Measurements from ENCODE around the gene CA10.

CA10 gene

DNA sequence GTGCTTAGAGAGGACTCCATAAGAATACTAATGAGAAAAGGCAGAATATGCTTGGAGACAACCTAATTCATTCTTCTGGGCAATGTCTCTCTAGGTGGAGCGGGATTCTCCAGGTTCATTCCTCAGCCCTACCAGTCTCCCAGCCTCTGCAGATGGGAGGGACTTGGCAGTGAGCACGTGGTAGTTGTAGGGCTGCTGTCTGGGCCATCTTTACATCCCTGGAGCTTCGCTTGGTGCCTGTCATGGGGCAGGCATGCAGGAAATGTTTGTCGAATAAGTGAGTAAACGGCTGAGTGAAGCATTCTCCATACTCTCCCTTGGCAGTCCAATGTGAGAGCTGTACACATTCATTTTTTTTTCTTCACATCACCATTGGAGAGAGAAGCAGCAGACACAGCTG, 510.7 kb downstream of the CA10 start:
- Histone ChIP-seq H3K4me2 (ENCODE audit: low read depth, low read length, poor library complexity, severe bottlenecking) (no peak overlapping the region), H3K27me3 (ENCODE audit: low read length) (no peaks in the 10 kb centered on the region), H3K79me2 (ENCODE audit: insufficient read depth, low read length) (no peaks in the 10 kb centered on the region), H3K36me3 (ENCODE audit: low read length) (no peaks in the 10 kb centered on the region), H3K9me2 (replicated peaks; ENCODE audit: insufficient read depth, low read length) (no peaks in the 10 kb centered on the region), H3K9ac (ENCODE audit: low read length) (no peak overlapping the region), H3K4me3 (ENCODE audit: insufficient read depth, low read length, poor library complexity, severe bottlenecking) (no peak overlapping the region), H4K20me1 (ENCODE audit: low read depth, low read length) (no peaks in the 10 kb centered on the region), H2AFZ (ENCODE audit: low read depth, low read length, severe bottlenecking) (no peak overlapping the region), H3K9me3 (ENCODE audit: insufficient read depth, low read length) (no peaks in the 10 kb centered on the region), H3K27ac (ENCODE audit: low read depth, low read length) (no peak overlapping the region), H3F3A (ENCODE audit: insufficient read depth) (no peaks in the 10 kb centered on the region)
- TF ChIP-seq EZH2phosphoT487 (conservative IDR thresholded peaks at IDR 0.05; ENCODE audit: low read length) (no peak), CTCF (IDR thresholded peaks at IDR 0.05; ENCODE audit: insufficient read depth, low read length, poor library complexity, severe bottlenecking) (no peak)

- H2AFZ ChIP-seq (ENCODE audit: low read depth, low read length, severe bottlenecking), result no peak overlapping the region
- no peak overlapping the region for H3K27ac ChIP-seq (ENCODE audit: low read depth, low read length)
- H3K4me2 ChIP-seq (ENCODE audit: low read depth, low read length, poor library complexity, severe bottlenecking), result no peak overlapping the region
- no peak overlapping the region for H3K4me3 ChIP-seq (ENCODE audit: insufficient read depth, low read length, poor library complexity, severe bottlenecking)
- H3K9ac ChIP-seq (ENCODE audit: low read length), result no peak overlapping the region
- H3K79me2 ChIP-seq (ENCODE audit: insufficient read depth, low read length), result no peaks in the 10 kb centered on the region
- H3K9me3 ChIP-seq (ENCODE audit: insufficient read depth, low read length), result no peaks in the 10 kb centered on the region
- no peaks in the 10 kb centered on the region for H4K20me1 ChIP-seq (ENCODE audit: low read depth, low read length)
- no peaks in the 10 kb centered on the region for H3F3A ChIP-seq (ENCODE audit: insufficient read depth)
- no peaks in the 10 kb centered on the region for H3K27me3 ChIP-seq (ENCODE audit: low read length)
- H3K9me2 ChIP-seq (replicated peaks; ENCODE audit: insufficient read depth, low read length), result no peaks in the 10 kb centered on the region
- TF ChIP-seq CTCF (IDR thresholded peaks at IDR 0.05; ENCODE audit: insufficient read depth, low read length, poor library complexity, severe bottlenecking) (no peak), EZH2phosphoT487 (conservative IDR thresholded peaks at IDR 0.05; ENCODE audit: low read length) (no peak)
- no peaks in the 10 kb centered on the region for H3K36me3 ChIP-seq (ENCODE audit: low read length)
Observed at GRCh38 chr17:51647067-51647466, 511.4 kb downstream of the CA10 start.

GRCh38 chr17:51646539-51646938, 512.0 kb downstream of the CA10 start:
- no peak overlapping the region for H3K27ac ChIP-seq (ENCODE audit: low read depth, low read length)
- no peak overlapping the region for H2AFZ ChIP-seq (ENCODE audit: low read depth, low read length, severe bottlenecking)
- H3K9me3 ChIP-seq (ENCODE audit: insufficient read depth, low read length), result no peaks in the 10 kb centered on the region
- no peak overlapping the region for H3K9ac ChIP-seq (ENCODE audit: low read length)
- H3K79me2 ChIP-seq (ENCODE audit: insufficient read depth, low read length), result no peaks in the 10 kb centered on the region
- no peaks in the 10 kb centered on the region for H3K27me3 ChIP-seq (ENCODE audit: low read length)
- H3K4me2 ChIP-seq (ENCODE audit: low read depth, low read length, poor library complexity, severe bottlenecking), result no peak overlapping the region
- H3F3A ChIP-seq (ENCODE audit: insufficient read depth), result no peaks in the 10 kb centered on the region
- no peak for TF ChIP-seq EZH2phosphoT487 (conservative IDR thresholded peaks at IDR 0.05; ENCODE audit: low read length)
- H3K36me3 ChIP-seq (ENCODE audit: low read length), result no peaks in the 10 kb centered on the region
- no peak overlapping the region for H3K4me3 ChIP-seq (ENCODE audit: insufficient read depth, low read length, poor library complexity, severe bottlenecking)
- no peaks in the 10 kb centered on the region for H4K20me1 ChIP-seq (ENCODE audit: low read depth, low read length)
- no peaks in the 10 kb centered on the region for H3K9me2 ChIP-seq (replicated peaks; ENCODE audit: insufficient read depth, low read length)

DNA sequence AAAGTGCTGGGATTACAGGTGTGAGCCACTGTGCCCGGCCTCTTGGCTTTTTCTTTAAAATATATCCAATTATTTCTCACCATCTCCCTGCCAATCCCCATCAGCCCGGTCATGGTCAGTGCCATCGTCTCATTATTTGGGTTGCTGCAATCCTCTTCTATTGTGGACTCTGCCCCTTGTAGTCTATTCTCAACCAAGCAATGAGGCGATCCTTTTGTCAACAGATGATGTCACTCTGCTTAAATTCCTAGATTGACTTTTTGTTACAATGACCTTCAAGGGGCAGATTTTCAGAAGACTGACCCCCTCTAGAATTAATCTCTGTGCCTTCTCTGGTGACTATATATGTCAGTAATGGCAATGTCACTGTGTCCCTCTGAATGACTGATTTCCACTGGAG, 513.5 kb downstream of the CA10 start:
- no peak overlapping the region for H3K27ac ChIP-seq (ENCODE audit: low read depth, low read length)
- H3K9me2 ChIP-seq (replicated peaks; ENCODE audit: insufficient read depth, low read length), result no peaks in the 10 kb centered on the region
- H2AFZ ChIP-seq (ENCODE audit: low read depth, low read length, severe bottlenecking), result no peak overlapping the region
- no peaks in the 10 kb centered on the region for H3F3A ChIP-seq (ENCODE audit: insufficient read depth)
- no peaks in the 10 kb centered on the region for H3K27me3 ChIP-seq (ENCODE audit: low read length)
- no peaks in the 10 kb centered on the region for H4K20me1 ChIP-seq (ENCODE audit: low read depth, low read length)
- H3K9me3 ChIP-seq (ENCODE audit: insufficient read depth, low read length), result no peaks in the 10 kb centered on the region
- no peak overlapping the region for H3K9ac ChIP-seq (ENCODE audit: low read length)
- no peaks in the 10 kb centered on the region for H3K79me2 ChIP-seq (ENCODE audit: insufficient read depth, low read length)
- H3K36me3 ChIP-seq (ENCODE audit: low read length), result no peaks in the 10 kb centered on the region
- H3K4me3 ChIP-seq (ENCODE audit: insufficient read depth, low read length, poor library complexity, severe bottlenecking), result no peak overlapping the region
- no peak for TF ChIP-seq EZH2phosphoT487 (conservative IDR thresholded peaks at IDR 0.05; ENCODE audit: low read length)
- no peak overlapping the region for H3K4me2 ChIP-seq (ENCODE audit: low read depth, low read length, poor library complexity, severe bottlenecking)

Data from SU-DHL-6 (cell line).